NCI-H82 (cell line): Measurements from ENCODE around the gene EEF1A2.
A peak's percentile ranks its signal among the peaks of the same experiment; 100 is the strongest.
"Not testable (repeated sequence)": the region's sequence is repeated elsewhere in the genome, so short reads cannot be mapped to it uniquely, and the experiment has no call there.

Source experiments
- DNase-seq: peaks from one replicate; lab custom pipeline; 2025; lab: John Stamatoyannopoulos, UW

EEF1A2 gene

DNA sequence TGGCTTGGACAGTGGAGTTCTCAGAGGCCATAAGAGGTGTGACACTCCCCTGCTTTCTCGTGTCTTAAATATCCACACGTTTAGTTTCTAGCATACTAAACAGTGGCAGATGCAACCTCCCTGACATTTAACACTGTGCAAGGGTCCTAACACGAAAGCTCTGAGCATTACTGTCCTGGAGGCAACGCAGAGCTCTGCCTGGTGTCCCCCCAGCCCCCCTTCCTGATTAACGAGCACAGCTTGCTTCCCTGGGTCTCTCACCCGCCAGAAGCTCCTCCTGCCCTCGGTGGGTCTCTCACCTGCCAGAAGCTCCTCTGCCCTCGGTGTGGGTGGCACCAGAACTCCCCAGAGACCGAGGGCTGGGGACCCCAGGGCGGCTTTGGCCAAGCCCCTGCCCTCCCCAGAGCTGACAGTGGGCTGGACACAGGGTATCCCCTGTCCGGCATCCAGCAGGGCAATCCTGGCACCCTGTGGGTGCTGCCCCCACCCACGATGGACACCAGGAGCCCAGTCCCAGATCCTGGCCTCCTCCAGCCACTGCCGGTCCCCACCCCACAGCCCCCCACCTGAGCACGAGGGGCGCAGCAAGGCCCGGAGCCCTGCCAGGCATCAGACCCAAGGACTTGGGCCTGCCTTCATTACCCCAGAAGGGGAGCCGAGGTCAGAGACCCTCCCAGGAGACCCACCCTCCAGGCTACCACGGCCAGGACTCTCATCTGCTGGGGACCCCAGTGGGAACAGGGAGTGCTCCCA lies 14.1 kb downstream of the EEF1A2 start:
- no peak for DNase-seq

DNA sequence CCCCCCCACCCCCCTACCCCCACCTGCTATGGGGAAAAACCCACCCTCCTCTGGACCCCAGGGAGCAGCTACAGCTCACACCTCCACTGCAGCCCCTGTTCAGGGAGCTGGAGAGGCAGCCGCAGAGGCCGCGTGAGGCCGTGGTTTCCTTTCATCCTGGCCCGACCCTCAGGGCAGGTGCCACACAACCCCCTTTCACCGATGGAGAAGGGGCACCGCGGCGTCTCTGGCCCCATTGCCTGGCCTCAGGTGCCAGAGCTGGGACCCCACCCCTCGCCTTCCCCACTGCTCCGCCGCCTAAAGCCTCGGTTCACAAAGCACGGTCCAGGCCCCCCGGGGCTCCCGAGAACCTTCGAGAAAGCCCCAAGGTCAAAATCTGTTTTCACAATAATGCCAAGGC lies 14.6 kb downstream of the EEF1A2 start:
- no peak for DNase-seq

DNA sequence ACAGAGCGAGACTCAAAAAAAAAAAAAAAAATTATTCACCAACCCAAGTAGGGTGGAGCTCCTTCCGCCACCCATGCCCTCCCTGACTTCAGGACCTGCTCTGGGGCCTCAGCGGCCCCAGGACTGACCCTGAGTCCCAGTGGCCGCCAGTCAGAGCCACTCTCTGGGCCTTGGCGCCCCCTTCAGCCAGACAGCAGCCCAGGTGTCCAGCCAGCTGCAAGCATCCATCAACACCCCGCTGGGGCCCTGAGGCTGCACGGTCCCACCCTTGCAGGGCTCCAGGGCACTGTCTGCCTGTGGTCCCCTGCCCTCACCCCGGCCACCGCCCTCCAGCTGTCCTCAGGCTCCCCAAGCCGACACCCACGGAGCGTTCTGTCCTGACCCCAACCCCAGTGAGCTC lies 15.0 kb downstream of the EEF1A2 start:
- DNase-seq = no peak

DNA sequence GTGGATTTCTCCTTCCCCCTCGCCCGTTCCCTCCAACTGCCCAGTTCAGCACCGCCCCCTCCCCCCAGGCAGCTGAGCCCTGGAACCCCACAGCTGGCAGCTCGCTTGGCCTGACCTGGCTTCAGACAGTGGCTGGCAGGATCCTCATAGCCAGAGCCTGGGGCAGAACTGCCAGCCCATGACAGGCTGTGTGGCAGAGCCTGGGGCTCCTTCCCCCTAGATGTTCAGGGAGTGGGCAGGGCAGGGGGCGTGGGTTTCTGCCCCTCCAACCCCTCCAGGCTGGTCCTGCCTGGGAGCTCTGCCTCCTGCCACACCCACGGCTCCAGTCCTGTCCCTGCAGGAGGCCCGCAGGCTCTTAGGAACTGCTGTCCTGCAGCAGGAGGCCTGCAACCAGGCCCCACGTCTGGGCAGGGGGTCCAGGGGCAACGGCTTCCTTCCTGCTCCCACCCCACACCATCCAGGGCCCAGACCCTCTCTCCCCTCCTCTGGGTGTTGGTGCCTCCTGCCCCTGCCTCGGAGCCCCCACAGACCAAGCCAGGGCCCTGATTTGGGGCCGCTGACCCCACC lies 16.8 kb downstream of the EEF1A2 start:
- DNase-seq = no peak

DNA sequence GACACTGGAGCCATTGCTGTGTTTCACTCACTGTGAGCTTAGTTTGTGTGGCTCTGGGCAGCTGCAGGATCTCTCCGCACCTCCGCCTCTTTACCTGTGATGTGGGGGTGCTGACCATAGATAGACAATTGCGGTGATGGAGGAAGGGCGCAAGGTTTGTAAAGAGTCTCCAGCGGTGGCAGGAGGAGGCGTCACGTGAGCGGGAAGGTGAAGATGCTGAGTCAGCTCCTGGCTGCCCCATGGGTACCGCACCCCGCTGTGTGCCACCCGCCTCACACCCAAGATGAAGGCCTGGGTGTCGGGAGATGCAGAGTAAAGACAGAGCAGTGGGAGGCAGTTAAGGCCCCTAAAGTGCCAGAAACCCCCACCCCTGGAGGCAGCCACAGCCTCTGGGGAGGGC lies 17.4 kb downstream of the EEF1A2 start:
- DNase-seq = no peak

DNA sequence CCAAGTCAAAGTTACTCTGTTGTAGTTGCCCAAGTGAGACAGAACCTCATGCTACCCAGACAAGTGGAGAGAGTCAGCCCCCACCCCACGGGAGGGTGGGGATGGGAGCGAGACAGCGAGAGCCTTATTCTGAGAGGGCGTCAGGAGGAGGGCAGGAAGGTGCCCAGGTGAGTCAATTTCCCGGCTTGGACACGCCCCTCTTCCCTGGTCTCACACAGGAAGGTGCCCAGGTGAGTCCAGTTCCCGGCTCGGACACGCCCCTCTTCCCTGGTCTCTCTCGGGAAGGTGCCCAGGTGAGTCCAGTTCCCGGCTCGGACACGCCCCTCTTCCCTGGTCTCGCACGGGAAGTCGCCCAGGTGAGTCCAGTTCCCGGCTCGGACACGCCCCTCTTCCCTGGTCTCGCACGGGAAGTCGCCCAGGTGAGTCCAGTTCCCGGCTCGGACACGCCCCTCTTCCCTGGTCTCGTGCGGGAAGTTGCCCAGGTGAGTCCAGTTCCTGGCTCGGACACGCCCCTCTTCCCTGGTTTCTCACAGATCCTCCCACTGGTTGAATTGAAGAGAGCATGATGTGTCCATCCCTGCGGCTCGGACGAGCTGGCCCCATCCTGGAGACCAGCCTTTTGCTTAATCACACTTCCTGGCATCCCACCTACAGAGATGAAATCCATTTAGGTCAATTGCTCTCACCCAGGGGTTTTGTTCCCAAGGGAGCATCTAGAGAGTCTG lies 19.0 kb downstream of the EEF1A2 start:
- not testable (repeated sequence) for DNase-seq

DNA sequence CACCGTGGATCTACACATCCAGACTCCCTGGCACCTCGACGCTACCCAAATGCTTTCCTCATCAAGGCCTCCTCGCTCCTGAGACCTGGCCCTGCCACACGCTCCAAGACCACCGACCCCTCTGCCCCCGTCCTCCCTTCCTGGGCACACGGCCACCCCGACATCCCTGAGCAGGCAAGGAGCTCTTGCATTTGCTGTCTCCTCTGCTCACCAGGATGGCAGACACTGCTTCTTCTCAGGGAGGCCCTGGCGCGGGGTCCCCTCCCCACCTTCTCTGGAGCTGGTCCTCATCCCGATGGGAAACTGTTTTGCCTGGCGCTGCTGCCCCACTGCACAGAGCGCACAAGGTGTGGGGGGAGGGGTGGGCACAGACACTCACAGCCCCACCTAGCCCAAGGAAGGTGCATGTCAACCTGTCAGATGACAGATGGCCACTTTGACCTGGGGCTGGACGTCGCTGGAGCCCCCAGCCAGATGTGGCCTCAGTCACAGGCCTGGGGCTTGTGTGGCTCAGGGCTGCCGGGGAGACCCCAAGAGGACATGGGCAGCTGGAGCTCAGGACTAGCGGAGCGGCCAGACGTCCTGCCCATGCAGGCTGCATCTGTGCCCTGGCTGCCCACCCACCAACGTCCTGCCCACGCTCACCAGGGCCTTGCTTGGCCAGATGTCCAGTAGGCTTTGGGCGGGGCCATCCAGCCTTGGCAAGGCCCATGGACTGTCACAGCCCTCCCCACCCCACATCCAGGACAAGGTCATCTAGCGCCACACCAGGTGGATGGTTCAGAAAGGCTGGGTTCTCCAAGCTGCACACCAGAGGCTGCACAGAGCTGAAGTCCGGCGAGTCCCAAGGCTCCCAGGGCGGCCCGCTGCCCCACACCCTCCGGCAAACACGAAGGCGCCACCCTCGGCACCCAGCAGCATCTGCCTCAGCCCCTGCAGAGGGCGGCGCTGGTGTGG lies 20.3 kb downstream of the EEF1A2 start:
- DNase-seq = no peak

DNA sequence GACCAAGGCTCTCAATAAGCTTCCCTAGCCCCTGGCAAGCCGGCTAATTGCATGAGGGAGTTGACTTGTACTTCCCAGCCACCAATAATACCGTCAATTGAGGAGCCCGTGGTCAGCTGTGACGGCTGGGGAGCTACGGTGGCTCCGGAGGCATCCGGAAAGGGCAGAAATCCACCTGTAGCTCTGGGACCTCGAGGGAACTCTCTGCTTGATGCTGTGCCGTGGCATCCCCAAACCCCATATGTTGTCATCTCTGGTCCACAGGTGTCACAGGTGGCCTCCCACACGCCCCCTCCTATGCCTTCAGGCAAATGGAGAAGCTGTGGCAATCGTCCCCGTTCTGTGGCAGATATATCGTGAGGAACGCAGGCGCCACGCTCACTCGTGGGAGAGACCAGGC lies 20.9 kb downstream of the EEF1A2 start:
- no peak for DNase-seq

DNA sequence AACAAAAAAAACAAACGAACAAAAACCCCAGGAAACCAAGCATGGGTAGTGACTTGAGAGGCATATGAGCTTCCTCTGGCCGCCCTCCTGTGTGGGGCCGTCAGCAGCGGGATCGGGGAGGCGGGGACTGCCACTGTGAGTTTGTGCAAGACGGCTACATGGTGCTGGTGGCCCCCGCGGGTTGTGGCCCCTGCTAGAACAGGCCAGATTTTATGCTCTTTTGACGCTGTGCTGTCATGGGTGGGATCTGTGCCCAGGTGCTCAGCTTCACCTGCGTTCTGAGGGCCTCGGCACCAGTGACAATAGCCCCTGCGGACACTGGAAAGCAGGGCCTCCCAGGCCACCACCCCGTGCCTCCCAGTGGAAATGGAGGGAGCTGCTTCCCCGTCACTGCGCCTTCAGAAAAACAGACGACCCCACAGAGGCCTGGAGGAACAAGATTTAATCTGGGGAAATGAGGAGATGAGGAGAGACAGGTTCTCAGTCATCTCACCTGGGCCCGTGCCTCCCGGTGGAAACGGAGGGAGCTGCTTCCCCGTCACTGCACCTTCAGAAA lies 21.7 kb downstream of the EEF1A2 start:
- no peak for DNase-seq

DNA sequence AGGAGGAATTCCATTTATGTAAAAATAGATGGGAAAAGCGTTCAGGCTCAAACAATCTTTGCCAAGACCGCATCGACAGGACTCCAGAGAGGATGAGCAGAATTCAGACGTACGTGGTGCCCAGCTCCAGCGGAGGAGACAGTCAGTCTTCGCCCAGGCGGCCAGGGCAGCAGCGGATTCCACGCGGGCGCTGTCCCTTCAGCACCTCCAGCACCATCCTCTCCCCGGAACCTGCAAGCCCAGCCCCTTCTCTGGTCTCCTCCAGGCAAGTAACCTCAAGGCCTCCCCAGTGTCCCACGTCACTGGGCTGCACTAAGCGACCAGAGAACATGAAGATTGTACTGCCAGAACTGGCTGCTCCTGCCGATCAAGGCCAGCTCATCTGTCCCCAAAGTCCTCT lies 23.7 kb downstream of the EEF1A2 start:
- DNase-seq = no peak

DNA sequence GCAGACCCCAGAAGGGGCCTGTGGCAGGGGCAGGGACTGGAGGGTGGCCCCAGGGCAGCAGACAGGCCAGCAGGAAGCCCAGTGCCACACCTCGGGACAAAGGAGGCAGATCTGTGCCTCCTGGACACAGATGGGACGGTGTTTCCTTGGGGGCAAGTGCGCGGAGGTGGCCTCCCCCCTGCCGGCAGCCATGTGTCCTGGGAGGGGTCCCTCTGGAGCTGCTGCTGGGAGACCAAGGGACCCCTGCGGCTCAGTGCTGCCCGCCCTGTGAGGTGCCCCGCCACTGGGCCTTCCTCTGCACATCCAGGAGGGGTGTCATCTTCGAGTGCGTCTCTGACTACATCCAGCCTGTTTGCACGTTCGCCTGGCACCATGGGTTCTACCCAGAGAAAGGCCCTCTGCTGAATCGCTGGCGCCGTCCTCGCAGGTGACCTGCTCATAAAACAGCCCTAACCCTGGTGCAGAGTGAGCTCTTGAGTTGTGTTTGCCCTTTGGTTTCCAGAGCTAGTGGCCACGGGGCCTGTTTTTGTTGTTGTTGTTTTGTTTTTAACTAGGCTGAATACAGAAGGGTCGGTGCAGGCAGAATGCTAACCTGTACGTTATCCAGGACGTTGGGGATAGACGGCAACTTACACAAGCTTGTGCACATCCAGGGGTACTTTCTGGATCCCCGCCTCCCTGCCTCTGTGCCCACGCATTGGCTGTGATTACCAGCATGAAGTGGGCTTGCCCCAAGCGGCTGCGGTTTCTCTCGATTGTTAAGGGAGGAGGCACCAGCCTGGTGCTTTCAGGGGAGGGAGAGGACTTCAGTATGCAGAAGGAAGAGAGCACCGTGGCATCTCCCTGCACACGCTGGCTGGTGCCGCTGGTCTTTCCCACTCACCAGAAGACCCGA lies 25.1 kb downstream of the EEF1A2 start:
- no peak for DNase-seq

DNA sequence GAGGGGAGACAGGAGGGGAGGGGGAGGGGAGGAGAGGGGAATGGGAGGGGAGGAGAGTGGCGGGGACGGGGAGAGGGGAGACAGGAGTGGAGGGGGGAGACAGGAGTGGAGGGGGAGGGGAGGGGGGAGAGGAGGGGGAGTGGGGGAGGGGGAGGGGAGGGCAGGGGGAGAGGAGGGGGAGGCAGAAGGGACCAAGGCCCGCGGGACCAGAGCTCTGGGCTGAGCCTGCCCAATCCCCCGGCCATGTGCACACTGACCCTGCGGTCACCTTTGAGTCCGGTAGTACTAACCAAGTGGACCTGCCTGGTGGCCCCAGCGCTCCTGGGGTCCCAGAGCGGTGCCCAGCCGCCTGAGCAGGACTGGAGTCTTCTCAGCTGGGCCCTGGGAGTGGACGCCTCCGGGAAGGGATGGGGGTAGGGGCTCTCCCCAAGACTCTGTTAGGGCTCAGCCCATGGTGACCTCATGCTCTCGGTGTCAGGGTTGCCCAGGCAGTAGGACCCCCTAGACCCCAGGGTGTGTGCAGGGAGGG lies 26.0 kb downstream of the EEF1A2 start:
- DNase-seq = no peak

DNA sequence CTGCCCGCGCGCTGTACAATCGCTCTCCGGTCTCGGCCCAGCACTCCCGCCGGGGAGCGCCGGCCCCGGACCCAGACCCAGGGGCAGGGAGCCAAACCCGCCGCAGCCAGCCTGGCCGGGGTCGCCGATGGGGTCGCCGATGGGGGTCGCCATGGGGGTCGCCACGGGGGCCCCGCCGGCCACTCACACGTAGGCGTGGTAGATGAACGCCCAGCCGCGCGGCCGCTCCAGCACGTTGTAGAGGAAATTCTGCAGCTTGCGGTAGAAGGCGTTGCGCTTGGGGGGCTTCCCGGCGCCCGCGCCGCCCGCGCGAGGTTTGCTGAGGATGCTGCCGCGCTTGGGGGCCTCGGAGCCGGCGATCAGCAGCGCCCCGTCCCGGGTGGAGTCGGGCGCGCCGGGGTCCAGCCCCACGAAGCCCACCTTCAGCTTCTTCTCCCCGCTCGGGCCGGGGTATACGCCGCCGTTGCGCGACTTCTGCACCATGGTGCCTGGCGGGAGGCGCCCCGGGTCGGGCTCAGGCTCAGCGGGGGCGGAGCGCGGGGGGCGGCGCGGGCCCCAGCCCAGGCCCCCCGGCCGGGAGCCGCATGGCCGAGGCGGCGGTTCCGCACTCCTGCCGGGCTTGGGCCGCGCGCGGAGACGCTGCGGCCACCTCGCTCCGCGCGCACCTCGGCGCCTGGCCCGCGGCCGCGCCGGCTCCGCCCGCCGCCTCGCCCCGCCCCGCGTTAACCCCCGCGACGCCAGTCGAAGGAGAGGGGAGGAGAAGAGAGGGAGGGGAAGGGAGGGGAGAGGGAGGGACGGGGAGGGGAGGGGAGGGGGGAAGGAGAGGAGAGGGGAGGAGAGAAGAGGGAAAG lies 26.7 kb downstream of the EEF1A2 start, which contains the start of gene KCNQ2:
Gene KCNQ2 (minus strand): TSS at position 675 of the 851 bp plus-strand sequence. CDS start 192 bp downstream, at position 483.
- DNase-seq = peak; percentile 59

DNA sequence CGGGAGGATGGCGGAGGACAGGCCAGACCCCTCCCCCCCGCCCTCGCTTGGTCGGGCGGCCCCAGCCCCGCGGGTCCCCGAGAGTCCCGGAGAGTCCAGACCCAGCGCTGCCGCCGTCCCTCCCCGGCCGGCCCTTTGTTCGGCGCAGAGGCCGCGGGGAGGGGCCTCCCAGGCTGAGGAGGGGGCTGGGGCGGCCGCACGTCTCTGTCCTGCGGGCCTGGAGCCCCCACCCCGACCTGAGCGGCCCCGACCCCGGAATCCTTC lies 27.2 kb downstream of the EEF1A2 start:
- no peak for DNase-seq

DNA sequence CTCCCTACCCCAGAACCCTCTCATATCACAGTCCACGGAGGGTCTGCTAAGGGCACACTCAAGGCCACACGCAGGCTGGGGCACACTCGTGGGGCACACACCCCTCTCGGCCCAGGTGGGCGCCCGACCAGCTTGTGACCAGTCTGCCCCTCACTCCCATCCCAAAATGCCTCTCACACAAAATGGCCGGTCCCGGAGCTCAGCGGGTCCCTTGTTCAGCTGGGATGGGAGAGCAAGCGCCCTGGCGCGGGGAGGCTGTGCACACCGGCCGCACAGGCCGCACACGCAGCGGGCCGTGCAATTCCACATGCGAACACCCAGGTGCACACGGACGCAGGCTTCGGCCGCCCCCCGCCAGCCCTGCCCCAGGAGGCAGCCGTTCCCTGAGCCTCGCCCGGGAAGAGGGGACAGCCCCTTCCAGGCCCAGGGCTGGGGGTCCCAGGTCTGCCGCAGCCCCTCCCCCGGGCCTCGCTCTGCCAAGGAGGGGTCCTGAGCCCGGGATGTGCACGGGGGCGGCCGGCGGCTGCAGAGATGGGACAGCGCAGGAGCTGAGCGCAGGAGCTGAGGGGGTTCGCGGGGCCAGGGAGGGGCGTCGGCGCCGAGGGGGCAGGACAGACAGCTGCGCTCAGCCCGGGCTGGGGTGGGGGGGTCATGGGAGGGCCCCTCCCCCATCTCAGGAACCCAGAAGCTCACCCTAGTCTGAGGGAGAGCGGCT lies 27.7 kb downstream of the EEF1A2 start:
- no peak for DNase-seq

DNA sequence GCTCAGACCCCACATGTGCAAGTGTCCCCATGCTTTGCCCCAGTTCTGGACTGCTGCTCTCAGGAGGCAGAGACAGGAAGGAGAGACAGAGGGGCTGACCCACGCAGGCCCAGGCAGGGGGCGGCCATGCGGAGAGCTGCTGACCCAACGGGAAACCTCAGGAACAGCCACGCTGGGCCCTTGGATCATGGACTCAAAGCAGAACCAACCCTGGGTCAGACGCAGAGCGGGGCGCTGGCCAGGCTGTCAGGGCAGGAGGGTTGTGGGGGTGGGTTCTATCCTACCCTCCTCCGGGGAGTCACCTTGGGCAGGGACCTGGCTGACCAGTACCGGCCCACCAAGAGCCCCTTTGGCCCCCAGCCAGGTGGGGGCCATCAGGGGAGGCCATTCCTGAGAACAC lies 28.5 kb downstream of the EEF1A2 start:
- no peak for DNase-seq

DNA sequence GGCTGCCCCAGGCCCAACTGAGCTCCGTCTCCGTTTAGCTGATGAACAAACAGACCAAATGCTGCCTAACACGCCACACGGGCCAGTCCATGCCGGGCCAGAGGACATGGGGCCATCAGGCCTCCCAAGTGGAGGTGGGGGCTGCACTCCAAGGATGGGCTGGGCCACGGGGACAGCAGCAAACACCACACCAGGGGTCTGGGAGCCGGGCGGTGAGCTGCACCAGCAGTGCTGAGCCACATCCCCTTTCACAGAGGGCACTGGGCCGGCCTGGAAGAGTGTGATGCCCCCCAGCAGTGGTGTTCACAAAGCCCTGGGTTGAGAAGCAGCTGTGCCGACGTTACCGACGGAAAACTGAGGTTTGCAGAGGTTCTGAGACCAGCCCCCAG lies 29.2 kb downstream of the EEF1A2 start:
- DNase-seq = no peak

DNA sequence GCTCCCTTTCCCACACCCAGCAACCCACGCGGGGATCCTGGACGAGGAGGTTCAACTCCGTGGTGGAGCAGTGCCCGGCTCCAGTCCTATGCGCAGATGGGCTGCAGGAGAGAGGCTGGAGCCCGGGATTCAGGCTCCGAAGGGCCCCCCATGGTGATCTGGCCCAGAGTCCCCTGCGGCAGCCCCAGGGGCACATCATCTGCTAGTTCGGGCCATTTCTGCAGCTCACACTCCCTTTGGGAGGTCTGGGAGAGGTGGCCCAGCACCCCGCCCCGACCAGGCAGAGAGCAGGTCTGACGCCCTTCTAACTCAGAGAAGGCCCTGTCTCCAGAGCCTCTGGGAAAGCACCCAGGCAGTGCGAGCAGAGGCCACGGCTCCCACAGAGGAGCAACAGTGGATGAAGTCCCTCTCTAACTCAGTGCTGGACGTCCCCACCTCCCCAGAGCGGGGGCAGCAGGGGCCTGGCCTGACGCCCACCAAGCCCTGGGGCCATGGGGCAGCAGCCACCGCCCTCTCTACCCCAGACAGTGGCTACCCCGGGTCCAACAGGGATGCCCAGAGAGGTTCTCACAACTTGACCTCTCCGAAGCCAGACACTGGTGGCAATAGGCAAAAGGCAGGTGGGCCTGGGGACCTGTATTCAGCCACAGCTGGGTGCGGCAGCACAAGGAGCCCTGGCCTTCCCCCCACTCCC lies 29.7 kb downstream of the EEF1A2 start:
- DNase-seq = no peak

DNA sequence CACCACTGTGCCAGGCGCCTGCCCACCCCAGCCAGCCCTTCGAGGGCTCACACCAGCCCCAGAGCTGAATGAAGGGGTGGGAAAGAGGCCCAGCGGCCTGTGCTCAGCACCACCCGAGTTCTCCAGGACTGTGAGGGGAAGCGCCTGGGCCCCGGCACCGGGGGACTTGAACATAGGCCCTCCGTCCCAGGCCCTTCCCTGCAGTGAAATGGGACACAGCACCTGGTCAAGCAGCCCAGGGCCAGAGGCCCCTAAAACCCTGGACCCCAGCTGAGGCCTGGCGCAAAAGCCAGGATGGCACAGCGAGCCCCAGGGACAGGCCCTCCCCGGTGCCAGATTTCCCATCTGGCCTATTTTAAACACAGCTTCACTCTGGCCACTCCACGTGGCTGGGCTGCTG lies 30.5 kb downstream of the EEF1A2 start:
- DNase-seq = no peak
